Tibial artery (tissue), 4 donors: ENCODE measurements around the gene SUFU.

Experiments used
- DNase-seq, 2 donors: peaks; one replicate each; pipeline ENCODE4 v3.0.0-alpha.2; 2019
- H3K27ac ChIP-seq, 2 donors: fragments of 200-600 bp; sonication (generic) in 1 of 2; 1 replicate in 1 of 2; 2 replicates in 1 of 2; pipeline ENCODE4 v1.5.1; 2018 to 2019; ENCODE audit warnings: mild to moderate bottlenecking in 1 of 2
- H3K27me3 ChIP-seq, 2 donors: fragments of 200-600 bp; sonication (generic) in 1 of 2; one replicate each; pipeline versions ENCODE4 v1.5.1 to v1.6.0; 2016 to 2019
- H3K36me3 ChIP-seq, 3 donors: fragments of 200-600 bp; sonication (generic) in 2 of 3; one replicate each; pipeline ENCODE4 v1.5.1; 2016 to 2019; ENCODE audit warnings: mild to moderate bottlenecking in 2 of 3
- H3K4me1 ChIP-seq, 4 donors: fragments of 200-600 bp; sonication (generic) in 2 of 4; 1 replicate in 3 of 4; 2 replicates in 1 of 4; pipeline ENCODE4 v1.5.1; 2016 to 2019
- H3K4me3 ChIP-seq, 2 donors: fragments of 200-600 bp; sonication (generic) in 1 of 2; 1 replicate in 1 of 2; 2 replicates in 1 of 2; pipeline ENCODE4 v1.5.1; 2018 to 2019; ENCODE audit warnings: mild to moderate bottlenecking in 2 of 2
- H3K9me3 ChIP-seq, 3 donors: fragments of 200-600 bp; sonication (generic) in 1 of 3; one replicate each; pipeline ENCODE4 v1.5.1; 2016 to 2019
- intact Hi-C: fragments of 100-400 bp; cut with DNase I; formaldehyde crosslinking; loops from one replicate; pipeline ENCODE4 v1.15.0; 2023; ENCODE audit warnings: low total_unique reads
- TF ChIP-seq, protein P1 (sequence below), 2 experiments: fragments of 200-600 bp in 1 of 2; fragments of 450-650 bp in 1 of 2; IDR thresholded peaks; one replicate each; pipeline ENCODE4 v1.5.1; 2017 to 2019; ENCODE audit warnings: antibody characterized with exemption in 2 of 2, mild to moderate bottlenecking in 1 of 2, moderate library complexity in 1 of 2

Gene SUFU

DNA sequence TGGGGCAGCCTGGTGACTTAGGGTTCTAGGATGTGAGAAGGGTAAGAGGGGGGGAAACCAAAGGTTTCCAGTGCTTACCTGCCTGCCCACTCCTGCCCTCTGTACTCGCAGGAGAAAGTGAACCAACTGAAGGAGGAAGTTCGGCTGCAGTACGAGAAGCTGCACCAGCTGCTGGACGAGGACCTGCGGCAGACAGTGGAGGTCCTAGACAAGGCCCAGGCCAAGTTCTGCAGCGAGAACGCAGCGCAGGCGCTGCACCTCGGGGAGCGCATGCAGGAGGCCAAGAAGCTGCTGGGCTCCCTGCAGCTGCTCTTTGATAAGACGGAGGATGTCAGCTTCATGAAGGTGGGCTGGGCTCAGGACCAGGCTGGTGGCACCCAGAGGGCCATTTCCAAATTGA is 151.2 kb downstream of the SUFU start:
- Histone ChIP-seq H3K4me1 (peaks cover 0 to 62% (median 21%) of the 10 kb centered on the region in 4 donors), H3K27me3 (no peaks in the 10 kb centered on the region), H3K4me3 (no peak overlapping the region), H3K27ac (no peak overlapping the region), H3K9me3 (no peaks in the 10 kb centered on the region), H3K36me3 (peaks cover 40 to 82% (median 74%) of the 10 kb centered on the region in 3 donors)
- TF ChIP-seq, protein P1, sequence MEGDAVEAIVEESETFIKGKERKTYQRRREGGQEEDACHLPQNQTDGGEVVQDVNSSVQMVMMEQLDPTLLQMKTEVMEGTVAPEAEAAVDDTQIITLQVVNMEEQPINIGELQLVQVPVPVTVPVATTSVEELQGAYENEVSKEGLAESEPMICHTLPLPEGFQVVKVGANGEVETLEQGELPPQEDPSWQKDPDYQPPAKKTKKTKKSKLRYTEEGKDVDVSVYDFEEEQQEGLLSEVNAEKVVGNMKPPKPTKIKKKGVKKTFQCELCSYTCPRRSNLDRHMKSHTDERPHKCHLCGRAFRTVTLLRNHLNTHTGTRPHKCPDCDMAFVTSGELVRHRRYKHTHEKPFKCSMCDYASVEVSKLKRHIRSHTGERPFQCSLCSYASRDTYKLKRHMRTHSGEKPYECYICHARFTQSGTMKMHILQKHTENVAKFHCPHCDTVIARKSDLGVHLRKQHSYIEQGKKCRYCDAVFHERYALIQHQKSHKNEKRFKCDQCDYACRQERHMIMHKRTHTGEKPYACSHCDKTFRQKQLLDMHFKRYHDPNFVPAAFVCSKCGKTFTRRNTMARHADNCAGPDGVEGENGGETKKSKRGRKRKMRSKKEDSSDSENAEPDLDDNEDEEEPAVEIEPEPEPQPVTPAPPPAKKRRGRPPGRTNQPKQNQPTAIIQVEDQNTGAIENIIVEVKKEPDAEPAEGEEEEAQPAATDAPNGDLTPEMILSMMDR (IDR thresholded peaks at IDR 0.05), result no peak
- DNase-seq, result no peak
- intact Hi-C loops, result no loop called here

DNA sequence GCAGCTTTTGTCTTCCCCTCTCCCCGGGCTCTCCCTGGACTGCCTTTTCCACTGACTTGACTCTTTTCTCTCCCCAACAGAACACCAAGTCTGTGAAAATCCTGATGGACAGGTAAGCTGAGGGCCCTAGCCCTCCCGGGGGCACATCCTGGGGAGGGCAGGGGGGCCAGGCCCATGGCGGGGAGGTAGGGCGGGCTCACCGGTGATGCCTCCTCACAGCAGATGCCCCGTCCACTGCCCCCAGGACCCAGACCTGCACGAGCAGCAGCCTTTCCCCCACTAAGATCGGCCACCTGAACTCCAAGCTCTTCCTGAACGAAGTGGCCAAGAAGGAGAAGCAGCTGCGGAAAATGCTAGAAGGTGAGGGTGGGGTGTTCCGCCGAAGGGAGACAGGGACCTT is 152.3 kb downstream of the SUFU start:
- H3K27ac ChIP-seq, result no peak overlapping the region
- DNase-seq, result no peak
- peaks cover 0 to 61% (median 17%) of the 10 kb centered on the region in 4 donors for H3K4me1 ChIP-seq
- H3K9me3 ChIP-seq, result no peaks in the 10 kb centered on the region
- no peaks in the 10 kb centered on the region for H3K27me3 ChIP-seq
- no peak overlapping the region for H3K4me3 ChIP-seq
- H3K36me3 ChIP-seq, result peaks cover 40 to 78% (median 70%) of the 10 kb centered on the region in 3 donors
- intact Hi-C loops, result no loop called here
- TF ChIP-seq, protein P1 (IDR thresholded peaks at IDR 0.05), result no peak

DNA sequence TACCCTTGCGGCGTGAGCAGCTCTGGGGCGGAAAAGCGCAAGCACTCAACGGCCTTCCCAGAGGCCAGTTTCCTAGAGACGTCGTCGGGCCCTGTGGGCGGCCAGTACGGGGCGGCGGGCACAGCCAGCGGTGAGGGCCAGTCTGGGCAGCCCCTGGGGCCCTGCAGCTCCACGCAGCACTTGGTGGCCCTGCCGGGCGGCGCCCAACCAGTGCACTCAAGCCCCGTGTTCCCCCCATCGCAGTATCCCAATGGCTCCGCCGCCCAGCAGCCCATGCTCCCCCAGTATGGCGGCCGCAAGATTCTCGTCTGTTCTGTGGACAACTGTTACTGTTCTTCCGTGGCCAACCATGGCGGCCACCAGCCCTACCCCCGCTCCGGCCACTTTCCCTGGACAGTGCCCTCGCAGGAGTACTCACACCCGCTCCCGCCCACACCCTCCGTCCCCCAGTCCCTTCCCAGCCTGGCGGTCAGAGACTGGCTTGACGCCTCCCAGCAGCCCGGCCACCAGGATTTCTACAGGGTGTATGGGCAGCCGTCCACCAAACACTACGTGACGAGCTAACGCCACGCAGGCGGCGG is 153.1 kb downstream of the SUFU start:
- DNase-seq, result no peak
- intact Hi-C loops, result no loop called here
- Histone ChIP-seq H3K4me1 (peaks cover 0 to 58% (median 14%) of the 10 kb centered on the region in 4 donors), H3K27ac (peak overlapping the region in 1 of 2 donors; percentile 7), H3K36me3 (peaks cover 40 to 70% (median 61%) of the 10 kb centered on the region in 3 donors), H3K27me3 (no peaks in the 10 kb centered on the region), H3K9me3 (no peaks in the 10 kb centered on the region), H3K4me3 (no peak overlapping the region)
- TF ChIP-seq, protein P1 (IDR thresholded peaks at IDR 0.05), result no peak

DNA sequence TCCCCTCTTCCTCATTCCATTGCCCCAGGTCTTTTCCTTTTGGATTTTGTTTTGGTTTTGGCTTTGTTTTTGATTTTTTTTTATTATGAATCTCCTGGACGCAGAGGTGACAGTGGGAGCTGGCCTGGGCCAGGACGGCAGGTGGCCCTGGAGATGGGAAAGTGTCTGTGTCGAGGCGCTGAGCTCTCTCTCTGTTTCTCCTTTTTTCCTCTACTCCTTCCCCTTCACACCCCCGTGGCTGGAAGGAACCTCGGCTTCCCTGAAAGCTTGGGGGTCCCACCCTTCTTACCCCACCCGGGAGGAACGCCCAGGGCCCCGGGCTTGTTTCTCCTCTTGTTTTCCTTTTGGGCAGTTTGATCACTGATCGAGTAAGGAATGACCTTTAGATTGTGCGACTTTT is 153.7 kb downstream of the SUFU start:
- peaks cover 40 to 65% (median 60%) of the 10 kb centered on the region in 3 donors for H3K36me3 ChIP-seq
- DNase-seq, result no peak
- no peaks in the 10 kb centered on the region for H3K9me3 ChIP-seq
- H3K4me3 ChIP-seq, result no peak overlapping the region
- TF ChIP-seq, protein P1 (IDR thresholded peaks at IDR 0.05), result no peak
- no peaks in the 10 kb centered on the region for H3K27me3 ChIP-seq
- peak overlapping the region in 1 of 2 donors; percentile 7 for H3K27ac ChIP-seq
- intact Hi-C loops, result no loop called here
- H3K4me1 ChIP-seq, result peaks cover 0 to 52% (median 12%) of the 10 kb centered on the region in 4 donors

- Histone ChIP-seq H3K27ac (peak overlapping the region; percentile 7 to 8), H3K27me3 (no peaks in the 10 kb centered on the region), H3K4me1 (peaks cover 0 to 46% (median 12%) of the 10 kb centered on the region in 4 donors), H3K4me3 (no peak overlapping the region), H3K36me3 (peaks cover 40 to 58% (median 53%) of the 10 kb centered on the region in 3 donors), H3K9me3 (no peaks in the 10 kb centered on the region)
- intact Hi-C loops, result no loop called here
- TF ChIP-seq, protein P1 (IDR thresholded peaks at IDR 0.05), result no peak
- no peak for DNase-seq
Observed at GRCh38 chr10:102657984-102658724, 154.4 kb downstream of the SUFU start.
